Pericardium fibroblast (primary cell): ENCODE data around the gene TSTD2. TPM values are rescaled to one million over a fixed set of nuclear protein-coding genes. Genes with fewer than 3 reads are reported as not detected.

ENCODE experiments used
- total RNA-seq: library from RNA; depleted of rRNA; stranded (reverse); fragments of >200 nt; gene quantifications from 2 replicates; pipeline ENCODE4 v1.2.3, GENCODE V29; 2015

The TSTD2 gene
- total RNA-seq = 6.6 and 10.0 TPM in 2 replicates

DNA sequence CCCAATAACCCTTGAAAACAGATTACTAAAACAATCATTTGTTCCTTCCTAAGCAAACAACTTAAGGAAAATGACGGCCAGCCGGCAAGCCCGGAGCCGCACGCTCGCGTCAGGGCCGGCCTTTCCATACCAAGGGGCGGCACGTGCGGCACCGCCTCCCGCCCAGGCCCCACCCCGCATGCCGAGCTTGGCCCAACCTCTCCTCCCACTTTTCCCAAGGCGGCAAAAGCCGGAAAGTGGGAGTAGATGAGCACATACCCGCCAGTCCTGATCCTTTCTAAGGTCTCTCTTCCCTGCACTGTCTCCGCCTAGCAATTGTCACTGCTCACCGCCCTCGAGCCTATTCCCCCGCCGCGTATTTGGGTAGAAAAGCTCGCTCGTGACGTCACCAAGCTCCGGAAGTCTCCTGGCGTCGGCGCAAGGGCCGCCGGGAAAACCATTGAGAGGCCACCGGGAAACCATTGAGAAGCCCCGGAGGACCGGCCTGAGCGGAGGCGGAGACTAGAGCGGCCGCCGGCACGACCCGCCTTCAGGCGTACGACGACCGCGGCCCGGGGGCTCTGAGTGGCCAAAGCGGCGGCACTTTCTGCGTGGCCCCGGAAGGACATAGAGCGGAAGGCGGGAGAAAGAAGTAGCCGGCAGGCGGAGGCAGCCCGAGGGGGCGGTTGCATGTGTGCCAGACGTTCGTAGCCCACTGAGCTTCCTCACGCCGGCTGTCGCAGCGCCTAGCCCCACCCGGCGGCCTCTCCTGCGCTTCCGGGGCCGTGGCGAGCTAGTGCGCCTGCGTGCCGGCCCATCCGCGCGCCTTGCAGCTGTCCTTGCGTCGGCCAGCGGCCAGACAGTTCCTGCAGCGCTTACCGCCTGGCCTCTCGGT, at the start of gene TSTD2, which contains the start of gene NCBP1:
Gene TSTD2, minus strand, starts transcription at position 384 of the 874 bp plus-strand sequence. CDS start 5,806 bp downstream, outside the sequence.
Gene NCBP1, plus strand, starts transcription at position 837 of the 874 bp plus-strand sequence. CDS start 61 bp downstream, outside the sequence.

Other genes starting within 250 kb of the TSTD2 start
- gene TDRD7, start 221.3 kb downstream of the TSTD2 start, total RNA-seq = 2.1 and 5.0 TPM in 2 replicates
- gene TMOD1, start 131.7 kb downstream of the TSTD2 start, total RNA-seq = 0.12 TPM in 1 of 2 replicates, not detected in the other
- gene NCBP1, start 453 bp upstream of the TSTD2 start, total RNA-seq = 16.6 and 41.5 TPM in 2 replicates
- 4.1 and 9.2 TPM in 2 replicates for gene XPA, start 64.0 kb upstream of the TSTD2 start, total RNA-seq
- gene FOXE1, start 219.9 kb upstream of the TSTD2 start, total RNA-seq = not detected in 2 replicates